Stimulated activated CD8-positive, alpha-beta memory T cell treated with anti-CD3 and anti-CD28 coated beads, Interleukin-15, amount 100 ng/mL, for 24 hours (primary cell): ENCODE measurements around the gene ABI1.

ENCODE experiments used
- DNase-seq: peaks from one replicate; pipeline ENCODE4 v3.0.0-alpha.2; 2020; ENCODE audit warnings: low read depth

Gene ABI1

DNA sequence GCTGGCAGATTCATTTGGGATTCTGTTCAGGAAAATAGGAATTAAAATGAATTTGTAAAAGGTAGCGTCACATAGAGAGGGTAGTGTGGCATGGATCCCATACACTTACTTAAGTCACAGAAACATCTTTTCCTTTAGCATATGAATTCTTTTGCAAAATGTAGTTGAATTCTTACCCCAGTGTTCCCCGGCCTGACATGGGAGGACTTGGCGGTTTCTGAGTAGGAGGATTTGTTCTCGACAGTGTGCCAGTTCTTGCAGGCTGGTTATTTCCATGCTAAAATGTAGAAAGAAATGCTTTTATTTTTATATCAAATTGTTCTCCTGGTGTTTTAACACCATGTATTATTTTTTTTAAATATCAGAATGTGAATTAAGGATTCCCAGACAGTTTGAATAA, 90.7 kb downstream of the ABI1 start:
- DNase-seq = no peak

DNA sequence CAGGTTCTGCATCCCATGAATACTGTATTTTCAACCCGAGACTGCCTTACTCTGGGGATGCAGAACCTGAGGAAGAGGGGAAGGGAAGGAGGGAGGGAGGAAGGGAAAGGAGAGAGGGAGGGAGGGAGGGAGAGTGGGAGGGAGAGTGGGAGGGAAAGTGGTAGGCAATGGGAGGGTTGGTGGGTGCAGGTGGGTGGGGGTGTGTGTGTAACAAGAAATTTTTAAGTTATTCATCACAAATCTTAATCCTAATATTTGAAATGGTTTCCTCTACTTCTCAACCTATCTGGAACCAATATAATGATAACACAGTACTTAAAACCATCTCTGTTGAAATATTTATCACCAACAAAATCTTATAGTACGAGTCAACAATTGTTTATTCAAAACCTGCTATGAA, 95.2 kb downstream of the ABI1 start:
- no peak for DNase-seq

GRCh38 chr10:26759008-26759407, 101.8 kb downstream of the ABI1 start:
- no peak for DNase-seq

GRCh38 chr10:26755443-26755903, 105.3 kb downstream of the ABI1 start:
- no peak for DNase-seq

DNA sequence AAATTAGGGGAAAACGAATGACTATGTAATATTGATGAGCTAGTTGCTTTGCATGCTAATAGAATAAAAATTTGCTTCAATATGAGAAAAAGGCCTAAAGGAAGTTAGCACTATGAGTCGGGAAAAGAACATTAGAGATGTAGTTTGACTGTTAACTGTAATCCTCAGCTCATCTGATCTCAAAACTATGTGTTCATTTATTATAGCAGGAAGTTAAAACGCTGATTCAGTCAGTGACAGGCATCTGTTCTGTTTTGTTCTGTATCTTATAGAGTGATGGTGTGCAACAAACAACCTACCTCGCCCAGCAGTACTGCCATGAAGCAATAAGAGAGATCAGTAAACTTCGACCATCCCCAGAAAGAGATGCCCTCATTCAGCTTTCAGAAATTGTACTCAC, 114.7 kb downstream of the ABI1 start:
- no peak for DNase-seq

- no peak for DNase-seq
Observed at GRCh38 chr10:26743841-26744240, 116.9 kb downstream of the ABI1 start.

- no peak for DNase-seq
Observed at GRCh38 chr10:26743091-26743490, 117.7 kb downstream of the ABI1 start.

GRCh38 chr10:26741368-26741767, 119.4 kb downstream of the ABI1 start:
- no peak for DNase-seq

- no peak for DNase-seq
Observed at GRCh38 chr10:26739071-26739631, 121.6 kb downstream of the ABI1 start.

GRCh38 chr10:26738301-26738911, 122.4 kb downstream of the ABI1 start:
- no peak for DNase-seq

DNA sequence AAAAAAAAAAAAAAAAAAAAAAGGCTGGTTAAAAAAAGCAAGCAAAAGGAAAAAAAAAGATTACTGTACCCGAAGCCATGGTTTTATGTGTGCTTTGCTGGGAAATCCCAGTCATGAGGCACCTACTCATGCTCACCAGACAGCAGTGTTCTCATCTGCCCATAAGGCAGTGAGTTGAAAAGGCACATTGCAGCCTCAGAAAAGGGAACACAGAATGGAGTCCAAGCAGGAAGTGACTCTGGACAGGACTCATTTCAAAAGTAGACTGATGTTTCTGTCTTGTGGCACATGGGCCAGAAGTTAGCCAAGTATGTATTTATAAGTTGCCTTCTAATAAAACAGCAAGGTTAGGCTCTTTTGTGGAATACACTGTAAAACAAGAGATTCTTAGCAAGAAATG, 123.0 kb downstream of the ABI1 start:
- DNase-seq = no peak

DNA sequence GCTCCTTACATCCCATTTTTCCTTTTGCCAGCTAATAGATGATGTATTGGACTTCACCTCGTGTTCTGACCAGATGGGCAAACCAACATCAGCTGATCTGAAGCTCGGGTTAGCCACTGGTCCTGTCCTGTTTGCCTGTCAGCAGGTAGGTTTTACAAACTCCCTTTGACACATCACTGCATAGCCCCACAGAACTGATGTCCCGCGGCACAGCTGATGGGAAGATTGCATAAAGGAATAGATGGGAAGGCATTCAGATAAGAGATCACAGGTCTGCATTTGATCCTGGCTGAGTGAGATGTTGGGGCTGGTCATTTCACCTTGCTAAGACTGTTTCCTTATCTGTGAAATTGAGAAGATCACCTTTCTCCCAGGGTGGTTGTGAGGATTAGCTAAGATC, 125.3 kb downstream of the ABI1 start:
- DNase-seq = no peak

DNA sequence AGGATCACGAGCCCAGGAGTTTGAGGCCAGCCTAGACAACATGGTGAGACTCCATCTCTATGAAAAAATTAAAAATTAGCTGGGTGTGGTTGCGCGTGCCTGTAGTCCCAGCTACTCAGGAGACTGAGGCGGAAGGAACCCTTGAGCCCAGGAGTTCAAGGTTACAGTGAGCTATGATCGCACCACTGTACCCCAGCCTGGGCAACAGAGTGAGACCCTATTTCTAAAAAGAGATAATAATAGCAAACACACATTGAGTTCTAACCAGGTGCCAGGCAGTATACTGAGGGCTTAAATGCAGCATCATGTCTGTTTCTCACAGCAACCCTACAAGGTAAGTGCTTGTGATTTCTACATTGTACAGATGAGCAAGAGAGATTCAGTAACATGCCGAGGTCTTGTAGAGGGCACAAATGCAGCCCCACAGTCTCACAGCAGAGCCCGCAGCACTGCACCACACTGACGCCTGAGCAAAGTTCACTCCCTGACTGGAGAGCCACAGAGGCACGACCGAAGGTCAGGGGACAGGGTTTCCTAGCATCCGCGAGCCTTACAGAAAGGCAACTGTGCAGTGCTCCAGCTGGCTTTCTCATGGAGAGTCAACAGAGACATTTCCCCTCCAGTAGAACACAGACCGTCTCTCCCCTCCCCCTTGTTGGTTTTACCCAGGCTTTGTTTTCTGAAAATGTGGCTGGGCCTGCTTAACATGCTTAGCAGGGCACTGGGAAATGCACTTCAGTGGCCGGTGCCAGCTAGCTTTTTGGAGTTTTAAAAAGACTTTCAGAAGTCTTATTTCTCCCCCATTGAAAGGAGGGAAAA, 126.8 kb downstream of the ABI1 start:
- no peak for DNase-seq

- DNase-seq = no peak
Observed at GRCh38 chr10:26730552-26730951, 130.2 kb downstream of the ABI1 start.

GRCh38 chr10:26729395-26729794, 131.4 kb downstream of the ABI1 start:
- DNase-seq = no peak

- no peak for DNase-seq
Observed at GRCh38 chr10:26728957-26729356, 131.8 kb downstream of the ABI1 start.

DNA sequence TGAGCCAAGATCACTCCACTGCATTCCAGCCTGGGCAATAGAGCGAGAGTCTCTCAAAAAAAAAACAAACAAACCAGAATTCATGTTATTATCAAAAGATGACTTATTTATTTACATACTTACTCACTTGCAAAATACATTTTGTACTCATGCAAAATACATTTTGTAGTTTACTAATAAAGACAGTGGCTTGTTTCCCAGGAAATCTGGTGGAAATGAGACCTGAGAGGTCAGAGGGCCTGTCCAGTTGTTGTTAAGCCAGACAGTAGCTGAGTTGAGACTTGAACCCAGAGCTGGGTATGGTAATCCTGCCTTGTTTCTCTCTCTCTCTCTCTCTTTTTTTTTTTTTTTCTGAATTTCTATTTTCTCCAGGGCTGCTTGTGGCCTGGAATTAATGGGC, 133.8 kb downstream of the ABI1 start:
- DNase-seq = no peak

GRCh38 chr10:26725837-26726727, 134.7 kb downstream of the ABI1 start:
- DNase-seq = no peak

DNA sequence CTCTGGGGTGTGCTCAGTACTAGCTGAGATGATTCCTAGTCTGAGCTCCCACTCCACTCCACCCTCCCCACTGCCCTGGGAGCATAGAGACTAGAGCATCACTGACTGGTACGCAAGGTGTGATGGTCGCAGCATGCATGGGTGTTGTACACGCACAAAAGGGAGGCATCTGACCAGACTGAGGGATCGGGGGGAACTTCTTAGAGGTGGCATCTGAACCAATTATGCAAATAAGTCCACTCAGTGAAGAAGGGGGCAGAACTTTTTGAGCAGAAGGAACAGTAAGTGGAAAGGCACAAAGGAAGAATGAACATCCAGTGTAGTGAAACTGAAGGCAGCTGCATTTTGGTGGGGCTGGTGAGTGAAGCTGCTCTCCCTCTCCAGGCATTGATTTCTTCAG, 137.7 kb downstream of the ABI1 start:
- no peak for DNase-seq

DNA sequence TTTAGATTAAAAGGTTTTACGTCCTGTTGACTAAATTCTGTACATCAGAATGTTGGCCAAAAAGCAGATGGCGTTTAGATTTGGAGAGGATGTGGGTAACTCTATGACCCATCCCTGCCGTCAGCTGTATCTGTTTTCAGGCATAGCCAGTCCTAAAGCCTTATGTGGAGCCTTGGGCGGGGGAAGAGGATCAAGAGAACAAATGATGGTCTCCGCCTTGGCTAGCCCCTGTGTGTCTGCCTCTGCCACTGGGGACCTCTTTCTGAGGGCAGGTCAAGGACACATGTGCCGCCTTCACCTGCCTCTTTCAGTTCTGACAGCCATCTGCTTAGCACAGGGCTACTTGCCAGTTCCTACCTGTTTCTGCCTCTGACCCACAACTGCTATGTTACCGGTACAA, 139.2 kb downstream of the ABI1 start:
- DNase-seq = no peak

DNA sequence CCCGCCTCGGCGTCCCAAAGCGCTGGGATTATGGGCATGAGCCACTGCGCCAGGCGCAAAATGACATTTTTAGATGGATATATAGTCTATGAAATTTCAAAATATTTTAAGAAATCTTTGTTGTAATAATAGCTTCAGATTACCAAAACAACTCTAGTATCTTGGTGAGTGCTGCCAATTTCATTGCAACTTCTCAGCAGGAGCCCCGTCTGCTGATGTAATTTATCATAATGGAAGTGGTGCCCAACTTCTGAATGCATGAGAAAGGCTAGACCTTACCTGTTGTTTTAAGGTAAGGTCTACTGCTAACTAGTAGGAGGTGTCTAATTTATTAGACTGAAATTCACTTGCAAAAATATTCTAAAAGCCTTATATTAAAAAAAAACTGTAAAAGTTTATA, 143.3 kb downstream of the ABI1 start:
- no peak for DNase-seq

GRCh38 chr10:26715137-26715487, 145.6 kb downstream of the ABI1 start:
- DNase-seq = no peak
